ENCODE results near the gene OLFML2A.

Gene OLFML2A

GRCh38 chr9:124852121-124852828, 75.3 kb downstream of the OLFML2A start:
- ChIA-PET POLR2A (interaction anchor here (0.5 to 0.8 kb wide), 2 partner anchors 10 to 291 kb away, joined by 3 to 4 read pairs; partner anchors contain the start of genes ARPC5L, RPL35 and SCAI), CTCF (interaction anchor here (0.7 to 26.0 kb wide), 41 partner anchors 13 to 523 kb away, joined by 3 to 814 read pairs (median 7); partner anchors contain the start of genes ARPC5L, NR6A1, OLFML2A and RPL35)
- no peak for DNase-seq (ENCODE audit: extremely low spot score)
- TF ChIP-seq CTCF (IDR thresholded peaks at IDR 0.05; ENCODE audit: control extremely low read depth, extremely low read depth, low read depth, missing control alignments) = no peak

GRCh38 chr9:124852829-124853531, 76.0 kb downstream of the OLFML2A start, which contains the start of gene WDR38:
TSS of gene WDR38 (plus strand) at chr9:124853460. CDS start at chr9:124853532, 72 bp downstream.
- POLR2A ChIA-PET = interaction anchor here (0.5 to 0.8 kb wide), 3 partner anchors 9 to 290 kb away, joined by 3 to 4 read pairs (median 4); partner anchors contain the start of genes ARPC5L, RPL35 and SCAI
- peak; percentile 89 for DNase-seq (ENCODE audit: extremely low spot score)
- TF ChIP-seq CTCF (IDR thresholded peaks at IDR 0.05; ENCODE audit: control extremely low read depth, extremely low read depth, low read depth, missing control alignments) = peak; percentile 97
- CTCF ChIA-PET = interaction anchor here (0.6 to 26.0 kb wide), 55 partner anchors 13 to 522 kb away, joined by 3 to 814 read pairs (median 4); partner anchors contain the start of genes ARPC5L, NR6A1, OLFML2A and RPL35

- no peak for DNase-seq (ENCODE audit: extremely low spot score)
- CTCF ChIA-PET = interaction anchor here (0.6 to 26.0 kb wide), 45 partner anchors 14 to 517 kb away, joined by 3 to 814 read pairs (median 7); partner anchors contain the start of genes ARPC5L, NR6A1, OLFML2A and RPL35
- no peak for TF ChIP-seq CTCF (IDR thresholded peaks at IDR 0.05; ENCODE audit: control extremely low read depth, extremely low read depth, low read depth, missing control alignments)
- POLR2A ChIA-PET = interaction anchor here (0.5 to 2.4 kb wide), 5 partner anchors 8 to 83 kb away, joined by 4 to 9 read pairs (median 5); partner anchors contain the start of genes ARPC5L, NR6A1 and RPL35
Measured at GRCh38 chr9:124853605-124854143, 76.7 kb downstream of the OLFML2A start.

GRCh38 chr9:124854161-124854560, 77.2 kb downstream of the OLFML2A start:
- TF ChIP-seq CTCF (IDR thresholded peaks at IDR 0.05; ENCODE audit: control extremely low read depth, extremely low read depth, low read depth, missing control alignments) = no peak
- no peak for DNase-seq (ENCODE audit: extremely low spot score)
- POLR2A ChIA-PET = interaction anchor here (0.5 to 2.4 kb wide), 5 partner anchors 10 to 84 kb away, joined by 3 to 9 read pairs (median 5); partner anchors contain the start of gene NR6A1
- CTCF ChIA-PET = interaction anchor here (1.0 to 26.0 kb wide), 30 partner anchors 14 to 516 kb away, joined by 3 to 814 read pairs (median 12); partner anchors contain the start of genes ARPC5L, NR6A1, OLFML2A and RPL35

- no peak for TF ChIP-seq CTCF (IDR thresholded peaks at IDR 0.05; ENCODE audit: control extremely low read depth, extremely low read depth, low read depth, missing control alignments)
- DNase-seq (ENCODE audit: extremely low spot score) = no peak
- ChIA-PET POLR2A (interaction anchor here (1.2 to 2.4 kb wide), 2 partner anchors 26 to 84 kb away, joined by 3 to 9 read pairs; partner anchors contain the start of gene NR6A1), CTCF (interaction anchor here (1.6 to 26.0 kb wide), 14 partner anchors 13 to 172 kb away, joined by 3 to 814 read pairs (median 28); partner anchors contain the start of genes ARPC5L, NR6A1, OLFML2A and RPL35)
Measured at GRCh38 chr9:124854822-124855221, 77.9 kb downstream of the OLFML2A start.

Data from GM10248 (cell line).